Adrenal gland (tissue), 5 donors: ENCODE data around the gene NLRP6.

ENCODE experiments used
- CTCF ChIP-seq, 6 experiments: fragments of 450-650 bp in 4 of 6; fragments of 200-600 bp in 2 of 6; sonication (generic) in 1 of 6; IDR thresholded peaks; 1 replicate in 5 of 6; 2 replicates in 1 of 6; pipeline versions ENCODE4 v1.5.1 to v1.8.0; 2016 to 2021; ENCODE audit warnings: antibody characterized with exemption in 6 of 6, mild to moderate bottlenecking in 2 of 6, moderate library complexity in 1 of 6
- POLR2A ChIP-seq, 2 donors: fragments of 450-650 bp; IDR thresholded peaks; one replicate each; pipeline ENCODE4 v1.6.1; 2017; ENCODE audit warnings: antibody characterized with exemption in 2 of 2, mild to moderate bottlenecking in 2 of 2, moderate library complexity in 1 of 2
- donor health status: DM: no; HTN: no; CAD: no.

GRCh38 chr11:285021-285893 is 7.0 kb downstream of the NLRP6 start:
- TF ChIP-seq CTCF (IDR thresholded peaks at IDR 0.05) (no peak), POLR2A (IDR thresholded peaks at IDR 0.05) (no peak)
